ENCODE data around the gene NAALADL2.
"Not testable (repeated sequence)": the region's sequence is repeated elsewhere in the genome, so short reads cannot be mapped to it uniquely, and the experiment has no call there.

NAALADL2 gene

DNA sequence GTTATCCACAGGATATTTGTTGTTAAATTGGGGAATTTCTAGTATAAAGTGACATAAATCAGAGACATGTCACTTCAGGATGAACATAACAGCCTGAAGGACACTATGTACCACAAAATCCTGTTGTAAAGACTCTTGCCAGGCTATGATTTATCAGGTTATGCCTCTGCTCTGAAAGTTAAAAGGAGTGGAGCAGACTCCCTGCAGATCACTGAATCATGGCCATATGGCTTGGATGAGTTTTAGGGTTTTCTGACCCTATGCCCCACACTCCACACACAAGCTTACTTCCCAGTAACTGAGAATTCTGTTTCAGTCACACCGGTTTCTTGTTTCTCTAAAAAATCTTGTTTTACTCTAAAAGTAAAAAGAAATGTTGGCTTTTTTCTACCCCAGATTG, 869.4 kb downstream of the NAALADL2 start:
- no peak overlapping the region for H3K4me3 ChIP-seq (ENCODE audit: low read depth, low read length)

DNA sequence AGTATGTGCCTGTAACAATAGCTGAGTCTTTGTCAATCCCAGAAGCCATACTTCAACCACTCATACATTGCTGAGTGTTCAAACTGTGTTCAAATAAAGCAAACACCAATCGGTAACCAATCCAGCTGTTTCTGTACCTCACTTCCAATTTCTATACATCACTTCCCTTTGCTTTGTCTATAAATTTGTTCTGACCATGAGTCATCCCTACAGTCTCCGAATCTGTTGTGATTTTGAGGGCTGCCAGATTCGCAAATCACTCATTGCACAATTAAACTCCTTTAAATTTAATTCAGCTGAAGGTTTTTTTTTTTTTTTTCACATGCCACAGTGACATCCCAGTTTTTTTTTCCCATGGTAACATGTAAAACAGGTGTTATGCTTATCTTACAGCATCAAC, 870.3 kb downstream of the NAALADL2 start:
- H3K4me3 ChIP-seq (ENCODE audit: low read depth, low read length), result no peak overlapping the region

DNA sequence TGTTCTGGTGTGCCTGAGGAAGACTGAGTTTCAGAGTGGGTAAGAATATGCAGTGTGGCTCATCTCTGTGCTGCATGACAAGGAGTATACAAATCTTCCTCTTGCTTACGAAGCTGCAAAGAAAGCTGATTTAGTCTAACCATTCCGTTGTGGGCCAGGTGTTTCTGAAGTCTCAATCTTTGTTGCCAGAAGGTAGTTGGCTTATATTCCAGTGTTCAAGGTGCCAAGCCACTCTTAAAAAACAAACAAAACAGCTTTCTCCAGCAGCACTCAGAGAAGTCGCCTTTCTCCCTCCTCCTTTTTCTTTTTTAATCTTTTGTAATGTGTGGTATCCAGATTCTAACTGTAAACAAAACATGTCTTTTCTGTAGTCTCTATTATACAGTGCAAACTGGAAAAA, 872.4 kb downstream of the NAALADL2 start:
- no peak overlapping the region for H3K4me3 ChIP-seq (ENCODE audit: low read depth, low read length)

DNA sequence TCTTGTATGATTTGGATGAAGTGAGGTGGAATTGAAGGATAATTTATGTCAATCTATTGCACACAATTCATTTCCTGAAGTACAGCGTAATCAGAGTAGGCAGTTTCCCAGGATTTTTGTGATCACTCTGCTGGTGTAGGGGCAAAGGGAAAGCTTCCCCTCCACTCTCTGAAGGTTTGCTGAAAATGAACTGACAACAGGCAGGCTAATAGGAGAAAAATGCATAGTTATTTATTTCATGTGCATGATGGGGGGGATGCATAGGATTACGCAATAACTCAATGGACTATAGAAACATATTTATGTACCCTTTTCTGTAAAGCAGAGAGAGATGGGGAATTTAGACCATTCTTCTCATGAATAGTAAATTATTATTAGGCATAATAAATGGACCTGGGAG, 872.9 kb downstream of the NAALADL2 start:
- H3K4me3 ChIP-seq (ENCODE audit: low read depth, low read length), result no peak overlapping the region

DNA sequence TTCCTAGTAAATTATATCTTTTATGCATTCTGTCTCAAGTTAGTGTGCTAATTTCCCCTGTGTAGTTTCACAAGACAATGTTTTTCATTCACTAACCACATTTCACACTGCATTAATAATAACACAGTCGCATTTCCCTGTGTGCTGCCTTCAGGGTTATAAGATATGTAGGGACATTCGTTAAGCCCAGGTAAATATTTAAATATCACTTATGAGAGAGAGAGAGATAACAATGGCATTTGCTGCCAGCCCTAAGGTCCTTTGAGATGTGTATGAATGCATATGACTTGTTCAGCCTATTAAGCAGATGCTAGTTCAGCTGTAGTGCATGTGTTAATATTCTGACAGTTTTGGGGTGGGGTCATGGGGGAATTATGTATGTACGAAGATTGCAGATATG, 876.7 kb downstream of the NAALADL2 start:
- H3K4me3 ChIP-seq (ENCODE audit: low read depth, low read length), result no peak overlapping the region

DNA sequence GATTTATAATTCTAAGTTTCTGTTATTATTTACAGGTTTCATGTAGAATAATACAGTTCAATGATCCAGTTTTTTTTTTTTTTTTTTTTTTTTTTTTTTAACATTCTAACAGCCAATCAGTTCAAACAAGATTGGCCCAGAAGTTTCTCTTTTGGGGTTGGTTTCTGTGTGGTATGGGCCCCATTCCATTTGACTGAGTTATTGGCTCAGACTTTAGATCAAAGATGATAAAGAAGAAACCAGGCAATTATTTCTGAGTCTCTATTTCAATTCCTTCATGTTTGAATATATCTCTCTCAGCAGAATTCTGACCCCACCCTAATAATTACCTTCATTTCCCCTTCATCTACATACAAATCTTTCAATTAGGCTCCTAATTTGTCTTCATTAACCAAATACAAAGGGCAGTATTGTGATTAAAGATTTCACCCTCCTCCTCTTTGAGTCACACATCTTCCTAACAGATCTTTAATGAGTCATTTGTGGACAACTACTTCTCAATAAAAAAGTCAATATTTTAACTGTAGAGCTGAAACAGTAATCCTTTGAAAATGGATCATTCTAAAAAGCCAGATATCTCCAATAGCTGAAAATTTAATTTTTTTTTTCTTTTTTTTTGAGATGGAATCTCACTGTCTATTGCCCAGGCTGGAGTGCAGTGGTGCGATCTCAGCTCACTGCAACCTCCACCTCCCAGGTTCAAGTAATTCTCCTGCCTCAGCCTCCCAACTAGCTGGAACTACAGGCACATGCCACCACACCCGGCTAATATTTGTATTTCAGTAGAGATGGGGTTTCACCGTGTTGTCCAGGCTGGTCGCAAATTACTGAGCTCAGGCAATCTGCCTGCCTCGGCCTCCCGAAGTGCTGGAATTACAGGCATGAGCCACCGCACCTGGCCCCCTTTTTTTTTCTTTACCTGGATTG, 878.8 kb downstream of the NAALADL2 start:
- no peak overlapping the region for H3K4me3 ChIP-seq (ENCODE audit: low read depth, low read length)

DNA sequence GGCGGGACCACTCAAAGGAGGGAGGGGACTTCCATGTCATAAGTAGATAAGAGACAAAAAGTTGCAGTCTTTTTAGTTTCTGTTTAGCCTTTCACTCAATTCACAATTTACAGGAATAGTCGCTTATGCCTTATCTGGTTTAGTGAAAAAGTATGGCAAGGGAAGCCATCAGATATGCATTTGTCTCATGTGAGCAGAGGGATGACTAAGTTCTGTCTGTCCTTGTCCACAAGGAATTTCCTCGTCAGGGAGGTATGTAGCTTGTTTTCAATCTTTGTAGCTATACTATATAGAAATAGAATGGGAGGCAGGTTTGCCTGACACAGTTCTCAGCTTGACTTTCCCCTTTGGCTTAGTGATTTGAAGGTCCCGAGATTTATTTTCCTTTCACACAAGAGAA, 882.8 kb downstream of the NAALADL2 start:
- no peak overlapping the region for H3K4me3 ChIP-seq (ENCODE audit: low read depth, low read length)

DNA sequence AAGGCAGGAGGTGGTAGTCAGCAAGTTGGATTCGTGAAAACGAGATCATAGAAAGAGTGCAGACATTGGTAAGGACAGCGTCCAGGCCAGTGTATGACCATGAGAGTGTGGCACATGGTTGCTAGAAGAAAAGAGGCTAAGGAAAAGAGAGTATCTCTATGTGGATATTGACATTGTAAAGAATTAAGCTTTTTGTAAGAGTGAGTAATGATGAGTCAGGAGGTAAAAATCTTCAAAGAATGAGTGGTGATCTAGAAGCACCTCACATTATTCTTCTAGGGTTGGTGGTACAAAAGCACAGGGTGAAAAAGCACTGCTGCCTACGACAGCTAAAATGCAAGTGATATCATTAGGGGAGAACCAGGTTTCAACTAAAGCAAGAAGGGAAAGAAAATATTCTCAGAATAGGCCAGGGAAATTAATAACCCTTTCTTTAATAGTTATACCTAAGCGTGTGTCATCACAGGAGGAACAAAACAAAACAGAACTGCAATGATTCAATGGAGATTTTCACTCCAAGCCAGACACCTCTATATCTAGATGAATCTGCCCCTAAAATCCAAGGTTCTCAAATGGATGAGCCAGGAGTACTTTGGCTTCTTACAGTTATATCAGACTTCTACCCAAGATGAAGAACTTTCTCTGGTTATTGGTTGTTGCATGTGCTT, 884.7 kb downstream of the NAALADL2 start:
- H3K4me3 ChIP-seq (ENCODE audit: low read depth, low read length), result no peak overlapping the region

DNA sequence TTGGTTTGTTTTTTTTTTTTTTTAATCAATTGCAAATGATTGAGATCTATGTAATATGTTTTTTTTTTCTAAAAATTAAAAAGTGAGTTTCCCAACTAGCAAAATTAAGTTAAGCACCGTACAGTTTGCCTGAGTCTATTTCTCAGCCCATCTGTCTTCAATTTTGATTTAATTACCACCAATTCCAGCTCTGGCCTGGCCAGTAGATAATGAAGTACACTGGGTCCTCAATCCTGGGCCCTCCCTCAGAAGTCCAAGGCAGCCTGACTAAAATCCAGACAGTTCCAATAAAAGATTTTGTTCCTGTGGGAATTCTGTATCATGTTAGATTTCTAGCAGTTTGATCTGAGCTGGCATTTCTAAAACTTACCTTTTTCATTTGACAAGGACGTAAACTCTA, 887.2 kb downstream of the NAALADL2 start:
- no peak overlapping the region for H3K4me3 ChIP-seq (ENCODE audit: low read depth, low read length)

DNA sequence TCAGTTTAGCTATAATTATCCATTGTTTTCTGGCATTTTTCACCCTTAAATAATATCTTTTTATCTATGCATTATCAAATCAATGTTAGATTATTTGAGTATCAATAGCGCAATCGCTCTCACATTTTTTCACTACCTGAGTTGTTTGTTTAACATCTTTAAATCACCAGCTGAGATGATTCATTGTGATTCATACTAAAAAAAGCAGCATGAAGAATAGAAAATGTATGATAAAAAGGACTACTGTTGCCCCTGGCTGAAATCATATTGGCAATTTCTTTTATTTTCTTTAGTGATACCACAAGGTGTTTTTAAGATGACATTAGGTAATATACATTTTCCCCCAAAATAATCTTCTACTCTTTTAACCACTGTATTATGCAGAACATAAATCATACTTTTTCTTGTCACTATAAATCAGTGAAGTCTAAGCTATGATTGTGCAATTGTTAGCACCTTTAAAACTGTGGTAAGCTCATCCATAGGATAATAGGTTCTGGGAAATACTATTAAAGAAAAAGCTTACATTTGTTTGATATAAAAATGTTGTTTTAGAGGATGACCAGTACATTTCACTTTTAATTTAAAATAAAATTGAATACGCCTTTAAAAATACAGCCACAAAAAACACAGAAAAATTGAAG, 889.1 kb downstream of the NAALADL2 start:
- no peak overlapping the region for H3K4me3 ChIP-seq (ENCODE audit: low read depth, low read length)

DNA sequence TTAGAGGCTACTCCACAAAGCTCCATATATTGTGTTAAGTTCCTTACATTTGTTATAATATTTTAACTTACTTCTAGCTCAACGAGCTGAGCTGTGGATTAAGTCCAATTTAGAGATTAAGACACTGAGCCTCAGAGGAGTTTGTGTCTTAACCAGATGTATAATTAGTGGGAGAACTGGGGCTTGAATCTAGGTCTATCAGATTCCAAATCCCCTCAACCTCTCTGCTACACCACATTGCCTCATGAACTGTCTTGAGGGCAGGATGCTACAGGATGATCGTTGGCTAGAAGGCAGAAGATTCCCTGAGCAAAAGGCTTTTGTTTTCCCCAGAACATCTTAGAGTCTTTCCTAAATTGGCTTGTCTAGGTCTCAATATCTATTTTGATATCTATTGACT, 890.8 kb downstream of the NAALADL2 start:
- no peak overlapping the region for H3K4me3 ChIP-seq (ENCODE audit: low read depth, low read length)

DNA sequence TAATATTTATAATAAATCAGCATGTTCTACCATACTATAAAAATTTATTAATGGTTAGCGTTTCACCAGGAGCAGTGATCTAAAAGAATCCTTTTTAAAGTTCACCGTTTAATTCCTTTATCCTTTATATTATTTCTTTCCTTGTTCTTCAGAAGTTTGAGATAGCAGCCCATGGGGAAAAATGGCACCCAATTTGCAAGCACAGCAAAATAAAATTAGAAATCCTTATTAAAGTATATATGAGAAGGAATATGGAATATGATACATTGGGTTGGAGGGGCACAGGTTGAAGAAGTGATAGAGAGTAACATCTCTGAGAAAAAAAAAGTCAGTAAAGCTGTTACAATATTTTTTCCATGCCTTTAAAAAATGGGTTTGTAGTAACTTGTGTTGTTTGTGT, 892.0 kb downstream of the NAALADL2 start:
- no peak overlapping the region for H3K4me3 ChIP-seq (ENCODE audit: low read depth, low read length)

DNA sequence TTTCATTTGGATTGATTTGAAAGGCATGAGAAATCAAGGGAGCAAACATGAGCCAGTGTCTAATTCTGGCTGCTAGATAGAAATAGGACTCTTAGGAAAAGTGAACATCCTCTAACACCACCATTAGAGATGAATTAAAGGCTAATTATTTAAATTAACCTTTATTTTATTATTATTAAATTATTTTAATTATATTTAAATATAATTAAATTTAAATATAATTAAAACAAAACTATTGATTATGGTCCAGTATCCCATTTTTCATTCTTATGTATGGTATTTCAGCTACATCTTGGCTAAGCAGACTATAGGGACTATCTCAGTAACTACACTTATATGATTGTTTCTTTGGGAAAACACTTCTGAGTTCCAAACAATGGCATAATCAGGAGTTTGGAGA, 904.8 kb downstream of the NAALADL2 start:
- no peak overlapping the region for H3K4me3 ChIP-seq (ENCODE audit: low read depth, low read length)

DNA sequence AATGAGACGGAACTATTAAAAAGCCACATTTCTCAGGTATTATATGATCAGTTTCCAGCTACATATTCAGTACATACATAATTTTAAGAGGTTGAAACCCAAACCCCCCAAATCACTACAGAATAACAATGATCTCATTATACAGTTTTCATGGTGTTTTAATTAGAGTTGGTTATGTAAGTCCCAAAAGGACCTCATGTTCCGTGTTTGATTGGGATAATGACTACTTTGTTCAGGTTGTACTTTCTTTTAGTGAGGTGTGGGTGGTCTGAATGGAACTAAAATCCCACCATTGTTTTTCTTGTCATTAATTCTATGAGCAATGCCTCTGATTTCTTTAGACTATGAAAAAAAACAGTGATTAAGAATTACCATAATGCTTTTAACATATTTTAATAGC, 905.6 kb downstream of the NAALADL2 start:
- no peak overlapping the region for H3K4me3 ChIP-seq (ENCODE audit: low read depth, low read length)

DNA sequence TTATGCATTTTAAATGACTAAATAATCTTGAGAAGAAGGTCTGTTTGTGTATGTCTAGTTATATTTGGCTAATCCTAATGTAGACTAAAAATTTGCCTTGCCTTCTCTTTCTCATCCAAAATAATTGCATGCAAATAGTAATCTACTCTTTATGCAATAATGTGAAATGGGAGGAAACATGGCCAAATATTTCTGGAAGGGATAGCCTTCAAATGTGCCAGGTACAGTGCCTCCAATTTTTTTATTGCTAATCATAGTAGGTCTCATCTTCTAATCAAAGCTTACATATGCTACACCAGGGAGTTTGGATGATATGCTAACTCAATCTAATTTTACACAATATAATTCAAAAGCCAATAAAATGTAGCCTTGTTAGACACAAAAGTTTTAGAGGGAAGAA, 911.3 kb downstream of the NAALADL2 start:
- H3K4me3 ChIP-seq (ENCODE audit: low read depth, low read length), result no peak overlapping the region

DNA sequence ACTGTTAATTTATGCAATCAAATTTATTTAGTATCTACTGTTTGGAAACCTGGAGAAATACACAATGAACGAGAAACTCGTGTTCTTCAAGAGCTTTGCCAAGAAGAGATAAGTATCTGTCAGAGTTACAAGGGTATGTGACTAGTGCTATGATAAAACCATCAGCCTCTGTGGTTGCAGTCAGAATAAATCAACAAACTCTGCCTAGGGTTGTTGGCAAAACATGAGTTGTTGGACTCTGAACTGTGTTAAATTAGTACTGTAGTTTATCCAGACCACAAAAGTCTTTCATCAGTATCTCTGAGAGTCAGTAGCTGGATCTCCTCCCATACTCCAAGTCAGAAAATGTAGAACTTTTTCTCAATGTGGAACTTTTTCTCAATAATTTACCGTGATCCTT, 918.4 kb downstream of the NAALADL2 start:
- H3K4me3 ChIP-seq (ENCODE audit: low read depth, low read length), result no peak overlapping the region

DNA sequence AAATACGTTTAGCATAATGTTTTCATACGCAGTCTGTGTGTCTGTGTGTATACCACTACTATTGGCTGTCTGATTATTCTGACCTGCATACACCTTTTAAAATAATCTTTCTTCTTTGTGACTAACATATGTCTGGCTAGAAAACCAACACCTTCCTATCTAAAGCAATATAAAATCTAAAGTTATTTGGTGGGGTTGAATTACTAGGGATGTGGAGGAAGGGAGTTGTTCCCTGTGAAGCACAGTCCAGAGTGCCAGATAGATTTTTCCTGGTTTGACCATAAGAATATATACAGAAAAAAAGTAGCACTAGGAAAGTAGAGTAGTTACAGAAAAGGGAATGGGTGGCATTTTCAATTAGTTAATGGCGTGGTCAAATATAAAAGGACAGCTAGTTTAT, 918.8 kb downstream of the NAALADL2 start:
- H3K4me3 ChIP-seq (ENCODE audit: low read depth, low read length), result no peak overlapping the region

DNA sequence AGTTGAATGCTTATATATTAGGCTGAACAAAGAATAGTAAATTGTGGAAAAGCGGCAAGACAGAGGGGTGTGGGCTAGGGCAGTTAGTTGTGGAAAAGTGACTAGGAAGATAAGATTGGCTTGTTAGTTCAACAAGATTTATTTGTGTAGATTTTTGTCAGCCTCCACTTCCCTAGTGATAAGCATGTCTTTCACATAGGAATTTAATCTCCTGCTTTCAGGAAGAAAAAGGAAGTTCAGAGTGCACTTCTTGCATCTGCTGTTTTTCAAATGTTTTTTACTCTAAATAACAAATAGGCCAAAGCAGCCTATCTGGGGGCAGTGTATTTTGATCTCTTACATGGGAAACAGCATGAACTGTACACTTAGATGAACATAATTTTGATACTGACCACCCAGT, 919.9 kb downstream of the NAALADL2 start:
- H3K4me3 ChIP-seq (ENCODE audit: low read depth, low read length), result no peak overlapping the region

DNA sequence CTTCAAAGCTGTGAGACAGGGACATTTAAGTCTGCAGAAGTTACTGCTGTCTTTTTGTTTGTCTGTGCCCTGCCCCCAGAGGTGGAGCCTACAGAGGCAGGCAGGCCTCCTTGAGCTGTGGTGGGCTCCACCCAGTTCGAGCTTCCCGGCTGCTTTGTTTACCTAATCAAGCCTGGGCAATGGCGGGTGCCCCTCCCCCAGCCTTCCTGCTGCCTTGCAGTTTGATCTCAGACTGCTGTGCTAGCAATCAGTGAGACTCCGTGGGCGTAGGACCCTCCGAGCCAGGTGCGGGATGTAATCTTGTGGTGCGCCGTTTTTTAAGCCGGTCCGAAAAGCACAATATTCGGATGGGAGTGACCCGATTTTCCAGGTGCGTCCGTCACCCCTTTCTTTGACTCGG, 928.0 kb downstream of the NAALADL2 start:
- not testable (repeated sequence) for H3K4me3 ChIP-seq (ENCODE audit: low read depth, low read length)

DNA sequence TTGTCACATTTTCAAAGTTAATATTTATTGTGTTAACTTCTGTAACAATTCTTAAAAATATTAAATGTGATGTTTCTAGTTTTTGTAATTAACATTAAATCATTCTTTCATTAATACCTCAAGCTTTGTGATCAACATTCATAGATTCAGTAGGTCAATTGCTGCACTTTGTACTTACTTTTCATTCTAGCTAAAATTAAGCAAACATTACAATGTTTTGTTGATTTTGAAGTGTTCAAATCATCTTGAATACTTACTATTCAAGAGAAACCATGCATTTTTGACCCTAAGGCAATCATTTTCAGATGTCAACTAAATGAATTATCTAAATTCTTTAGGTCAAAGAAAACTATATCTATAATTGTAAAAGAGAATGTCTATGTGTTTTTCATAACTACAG, 933.1 kb downstream of the NAALADL2 start:
- no peak overlapping the region for H3K4me3 ChIP-seq (ENCODE audit: low read depth, low read length)

DNA sequence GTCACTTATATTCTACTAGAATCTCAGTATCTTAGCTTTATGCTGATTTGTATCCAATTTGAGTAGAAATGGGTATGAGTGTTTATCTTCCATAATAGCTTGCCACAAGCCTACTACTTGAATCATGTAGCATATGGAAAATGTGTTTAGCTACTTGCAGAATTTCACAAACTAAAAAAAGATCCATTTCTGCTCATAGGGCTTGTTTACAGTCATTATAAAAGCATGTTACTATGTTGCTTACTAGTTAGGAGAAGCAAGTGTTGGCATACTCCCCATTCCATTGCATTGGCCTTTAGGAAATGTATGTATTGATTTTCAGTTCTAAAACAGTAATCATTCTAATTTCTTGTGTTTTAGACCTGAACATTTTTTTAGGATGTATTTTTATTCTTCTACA, 939.2 kb downstream of the NAALADL2 start:
- H3K4me3 ChIP-seq (ENCODE audit: low read depth, low read length), result no peak overlapping the region

DNA sequence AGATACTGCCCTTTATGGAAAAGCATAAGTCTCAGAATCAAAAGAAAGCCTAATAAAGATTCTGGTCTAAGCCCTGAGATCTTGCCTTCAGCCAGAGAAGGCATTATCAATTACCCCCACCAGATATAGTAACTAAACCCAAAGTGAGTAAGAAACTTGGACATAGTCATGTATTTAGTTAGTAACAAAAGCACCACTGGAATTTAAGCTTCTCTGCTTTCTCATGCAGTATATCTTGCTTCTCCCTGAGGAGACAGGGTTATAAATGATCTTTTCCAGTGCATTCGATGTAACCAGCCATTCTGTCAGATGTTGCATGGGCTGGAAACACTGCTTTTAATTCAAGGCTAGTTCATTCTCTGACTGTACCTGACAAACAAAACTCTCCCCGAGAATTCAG, 946.7 kb downstream of the NAALADL2 start:
- no peak overlapping the region for H3K4me3 ChIP-seq (ENCODE audit: low read depth, low read length)

Measured in iPS-11a (cell line).